Fibroblast of mammary gland (primary cell): ENCODE results near the gene AFG1L.

Experiments used
- DNase-seq: peaks from one replicate; pipeline ENCODE4 v3.0.0-alpha.2; 2010; ENCODE audit warnings: low read depth
- H3K4me3 ChIP-seq: 2 replicates; pipeline ENCODE4 v1.5.1; 2011; ENCODE audit warnings: low read depth, mild to moderate bottlenecking, low read length, moderate library complexity; ENCODE audit not compliant: control insufficient read depth
- CTCF ChIP-seq: conservative IDR thresholded peaks from 2 replicates; pipeline ENCODE4 v1.5.1; 2011; ENCODE audit warnings: low read depth, low read length, inconsistent platforms; ENCODE audit not compliant: control insufficient read depth, insufficient read depth

AFG1L gene

GRCh38 chr6:108497883-108498282 is 203.0 kb downstream of the AFG1L start:
- peak; percentile 58 for TF ChIP-seq CTCF
- H3K4me3 ChIP-seq = no peak overlapping the region
- DNase-seq = peak; percentile 59

- no peak for TF ChIP-seq CTCF
- DNase-seq = peak; percentile 33
- H3K4me3 ChIP-seq = no peak overlapping the region
These were observed 206.7 kb downstream of the AFG1L start for GRCh38 chr6:108501559-108501958.

- no peak for TF ChIP-seq CTCF
- DNase-seq = no peak
- H3K4me3 ChIP-seq = no peak overlapping the region
These were observed 208.0 kb downstream of the AFG1L start for GRCh38 chr6:108502832-108503231.

GRCh38 chr6:108507316-108507715 is 212.5 kb downstream of the AFG1L start:
- H3K4me3 ChIP-seq = no peak overlapping the region
- no peak for DNase-seq
- TF ChIP-seq CTCF = no peak

- no peak for TF ChIP-seq CTCF
- no peak for DNase-seq
- no peak overlapping the region for H3K4me3 ChIP-seq
These were observed 215.8 kb downstream of the AFG1L start for GRCh38 chr6:108510461-108511319.

GRCh38 chr6:108518714-108519576 is 224.1 kb downstream of the AFG1L start:
- H3K4me3 ChIP-seq = no peak overlapping the region
- peak; percentile 54 for TF ChIP-seq CTCF
- DNase-seq = peak; percentile 42
